ENCODE data around the gene RHBDD3.

RHBDD3 gene

GRCh38 chr22:29299136-29299900 lies 31.5 kb upstream of the RHBDD3 start:
- no peak for DNase-seq (ENCODE audit: low spot score)
- in situ Hi-C loops (cut with MboI; ENCODE audit: low pct_unique_long_range_greater_than_20kb, low sequenced_read_pairs, unreplicated experiment), result no loop called here
- TF ChIP-seq CTCF (IDR thresholded peaks at IDR 0.05; ENCODE audit: extremely low read depth, insufficient read depth, missing control alignments), result no peak

GRCh38 chr22:29298641-29299040 lies 30.9 kb upstream of the RHBDD3 start:
- in situ Hi-C loops (cut with MboI; ENCODE audit: low pct_unique_long_range_greater_than_20kb, low sequenced_read_pairs, unreplicated experiment), result no loop called here
- TF ChIP-seq CTCF (IDR thresholded peaks at IDR 0.05; ENCODE audit: extremely low read depth, insufficient read depth, missing control alignments), result no peak

GRCh38 chr22:29292379-29292778 lies 24.6 kb upstream of the RHBDD3 start:
- DNase-seq (ENCODE audit: low spot score), result no peak
- in situ Hi-C loops (cut with MboI; ENCODE audit: low pct_unique_long_range_greater_than_20kb, low sequenced_read_pairs, unreplicated experiment), result no loop called here
- TF ChIP-seq CTCF (IDR thresholded peaks at IDR 0.05; ENCODE audit: extremely low read depth, insufficient read depth, missing control alignments), result no peak

More at GRCh38 chr22:29298641-29299040, 30.9 kb upstream of the RHBDD3 start:
- DNase-seq (ENCODE audit: low spot score), result no peak

- TF ChIP-seq CTCF (IDR thresholded peaks at IDR 0.05; ENCODE audit: extremely low read depth, insufficient read depth, missing control alignments), result no peak
- DNase-seq (ENCODE audit: low spot score), result no peak
- in situ Hi-C loops (cut with MboI; ENCODE audit: low pct_unique_long_range_greater_than_20kb, low sequenced_read_pairs, unreplicated experiment), result no loop called here
Observed at GRCh38 chr22:29291215-29291614, 23.4 kb upstream of the RHBDD3 start.

GRCh38 chr22:29290061-29290460 lies 22.3 kb upstream of the RHBDD3 start:
- in situ Hi-C loops (cut with MboI; ENCODE audit: low pct_unique_long_range_greater_than_20kb, low sequenced_read_pairs, unreplicated experiment), result no loop called here
- TF ChIP-seq CTCF (IDR thresholded peaks at IDR 0.05; ENCODE audit: extremely low read depth, insufficient read depth, missing control alignments), result no peak
- DNase-seq (ENCODE audit: low spot score), result no peak

- DNase-seq (ENCODE audit: low spot score), result no peak
- in situ Hi-C loops (cut with MboI; ENCODE audit: low pct_unique_long_range_greater_than_20kb, low sequenced_read_pairs, unreplicated experiment), result no loop called here
- no peak for TF ChIP-seq CTCF (IDR thresholded peaks at IDR 0.05; ENCODE audit: extremely low read depth, insufficient read depth, missing control alignments)
Observed at GRCh38 chr22:29288837-29289236, 21.1 kb upstream of the RHBDD3 start.
